SHP77 (cell line): ENCODE results near the gene ADAMTS17.

Experiments used
- DNase-seq, 2 experiments: peaks; one replicate each; lab custom pipeline; 2025; lab: John Stamatoyannopoulos, UW

ADAMTS17 gene

DNA sequence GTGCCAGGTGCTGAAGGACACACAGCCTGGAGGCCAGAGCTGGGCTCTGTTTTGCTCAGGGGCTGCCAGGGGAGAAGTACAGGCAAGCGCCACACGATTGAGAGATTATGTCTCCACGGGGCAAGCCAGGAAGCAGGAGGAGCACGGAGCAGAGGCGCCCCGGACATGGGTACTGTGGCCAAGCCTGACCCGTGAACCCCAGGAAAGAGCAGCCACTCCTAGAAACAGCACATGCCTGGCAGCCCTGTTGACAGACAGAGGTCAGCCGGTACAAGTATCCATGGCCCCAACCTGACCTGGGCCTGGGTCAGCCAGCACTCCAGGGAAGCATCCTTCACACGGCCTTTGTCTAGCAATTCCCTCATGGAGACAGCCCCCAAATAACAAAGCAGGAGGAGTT, 89.4 kb downstream of the ADAMTS17 start:
- DNase-seq: no peak

- DNase-seq: no peak
Observed at GRCh38 chr15:100250176-100250800, 91.5 kb downstream of the ADAMTS17 start.

DNA sequence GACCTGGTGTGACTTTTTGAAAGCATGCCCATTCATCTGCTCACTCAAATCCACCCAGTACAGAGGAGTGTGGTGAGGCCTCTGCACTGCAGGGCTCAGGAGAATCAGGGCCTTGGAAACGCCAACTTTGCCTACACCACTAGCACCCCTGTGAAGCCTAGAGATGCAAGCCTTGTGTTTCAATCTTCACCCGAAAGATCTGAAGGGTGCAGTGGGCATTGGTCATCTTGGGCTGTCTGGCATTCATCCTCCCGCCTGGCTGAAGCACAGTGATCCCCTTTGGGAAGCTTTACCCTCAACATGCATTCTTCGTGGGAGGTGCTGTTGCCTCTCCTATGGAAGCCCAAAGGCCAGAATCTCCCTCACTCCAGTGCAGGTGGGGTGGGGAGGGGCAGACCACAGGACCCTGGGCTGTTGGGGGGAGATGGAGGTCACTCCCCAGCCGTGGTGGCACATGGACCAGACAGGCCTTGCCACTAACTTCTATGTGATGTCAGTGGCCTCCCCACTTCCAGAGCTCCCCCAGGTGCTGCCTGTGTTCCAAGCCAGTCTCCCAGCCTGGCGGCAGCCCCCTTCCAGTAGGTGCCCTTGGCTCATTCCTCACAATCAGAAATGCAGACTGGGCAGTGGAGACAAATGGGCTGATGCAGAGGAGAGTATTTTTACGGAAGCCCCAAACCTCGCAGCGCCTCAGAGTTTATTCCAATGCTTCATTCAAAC, 92.5 kb downstream of the ADAMTS17 start:
- no peak for DNase-seq

- DNase-seq: no peak
Observed at GRCh38 chr15:100248236-100248635, 93.5 kb downstream of the ADAMTS17 start.

DNA sequence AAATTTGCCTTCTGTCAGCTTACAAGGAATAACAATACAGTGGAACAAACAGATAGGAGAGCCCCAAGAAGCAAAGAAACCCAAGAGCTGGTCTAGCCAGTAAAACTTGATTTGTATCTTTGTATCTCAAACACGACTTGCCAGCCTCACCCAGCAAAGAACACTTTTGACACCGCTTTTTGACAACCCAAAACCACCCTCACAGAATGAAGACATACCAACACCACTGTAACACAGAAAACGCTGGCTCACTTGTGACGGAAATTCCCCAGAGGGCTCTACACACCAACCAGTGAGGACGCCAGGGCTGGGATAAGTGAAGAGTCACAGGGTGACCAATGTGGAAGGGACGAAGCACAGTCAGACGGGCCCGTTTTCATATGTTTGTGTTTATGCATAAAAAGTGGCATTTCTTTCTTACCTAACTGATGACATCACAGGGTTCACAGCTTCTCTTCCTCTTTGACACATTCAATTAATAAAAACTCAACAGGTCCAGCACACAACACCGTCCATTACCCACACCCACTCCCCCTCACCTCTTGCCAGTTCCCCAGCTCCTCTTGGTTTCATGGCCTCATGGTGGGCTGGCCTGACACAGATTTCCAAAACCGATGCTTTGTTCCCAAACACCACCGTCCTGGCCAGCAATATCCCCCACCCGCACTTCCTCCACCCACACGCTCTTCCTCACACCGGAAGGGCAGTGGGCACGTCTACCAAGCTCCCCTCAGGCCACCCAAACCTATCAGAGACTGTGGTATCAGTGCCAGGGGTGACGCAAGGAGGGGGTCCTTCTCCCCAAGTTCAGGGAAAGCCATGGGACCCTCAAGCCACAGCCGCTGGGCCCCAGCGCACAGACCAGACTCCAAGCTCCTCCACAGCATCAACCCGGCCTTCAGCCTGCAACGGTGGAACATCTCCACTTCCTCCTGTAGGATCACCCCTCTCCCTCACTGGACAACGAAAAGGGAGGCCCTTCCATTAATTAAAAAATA, 94.2 kb downstream of the ADAMTS17 start:
- no peak for DNase-seq

GRCh38 chr15:100245855-100246254, 95.9 kb downstream of the ADAMTS17 start:
- no peak for DNase-seq

DNA sequence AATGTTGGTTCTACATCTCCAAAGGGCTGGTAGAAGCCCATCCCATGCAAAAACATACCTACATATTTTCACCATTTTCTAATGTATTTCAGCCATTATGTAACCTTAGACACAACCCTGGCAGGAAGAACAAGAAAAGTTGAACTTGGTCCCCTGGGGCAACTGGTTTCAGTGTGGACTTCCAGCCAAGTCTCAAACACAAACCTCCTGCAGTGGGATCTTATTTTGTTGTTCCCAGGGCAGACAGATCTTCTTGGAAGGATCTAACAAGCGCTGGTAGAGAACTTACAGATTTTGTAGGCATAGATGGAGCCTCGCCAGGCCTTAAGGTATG, 96.3 kb downstream of the ADAMTS17 start:
- DNase-seq: no peak

DNA sequence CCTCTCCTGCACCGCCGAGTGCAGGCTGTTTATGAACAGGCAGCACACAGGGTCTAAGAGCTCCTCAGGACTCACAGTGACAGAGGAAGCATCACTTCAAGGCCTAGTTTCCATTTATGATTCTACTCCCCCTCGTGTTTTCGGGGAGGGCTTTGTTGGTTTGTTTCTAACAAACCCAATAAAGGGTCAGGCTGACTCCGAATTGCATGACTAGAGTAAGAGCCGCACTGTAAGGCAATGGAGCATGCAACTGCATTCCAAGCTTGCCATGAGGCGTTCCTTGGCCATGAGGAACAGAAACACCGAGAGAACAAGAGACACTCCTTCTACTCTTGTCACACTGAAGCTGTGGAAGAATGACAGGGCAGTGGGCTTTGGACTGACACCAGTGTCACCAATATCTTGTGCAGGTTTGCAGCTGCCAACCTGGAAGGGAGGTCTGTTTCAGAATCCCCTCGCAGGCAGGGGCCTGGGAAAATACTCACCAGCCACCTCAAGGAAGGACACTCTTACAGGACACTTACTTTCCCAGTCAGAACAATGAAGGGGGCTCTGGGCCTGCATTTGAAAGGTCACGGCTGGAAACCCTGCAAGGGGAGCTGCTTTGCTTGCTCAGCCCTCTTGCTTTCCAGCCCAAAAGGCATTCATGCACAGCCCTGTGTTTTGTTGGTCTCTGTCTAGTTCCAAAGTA, 96.8 kb downstream of the ADAMTS17 start:
- DNase-seq: no peak

GRCh38 chr15:100242989-100243388, 98.8 kb downstream of the ADAMTS17 start:
- no peak for DNase-seq

- peak in 1 of 2 experiments; percentile 18 for DNase-seq
Observed at GRCh38 chr15:100241572-100242482, 99.9 kb downstream of the ADAMTS17 start.

DNA sequence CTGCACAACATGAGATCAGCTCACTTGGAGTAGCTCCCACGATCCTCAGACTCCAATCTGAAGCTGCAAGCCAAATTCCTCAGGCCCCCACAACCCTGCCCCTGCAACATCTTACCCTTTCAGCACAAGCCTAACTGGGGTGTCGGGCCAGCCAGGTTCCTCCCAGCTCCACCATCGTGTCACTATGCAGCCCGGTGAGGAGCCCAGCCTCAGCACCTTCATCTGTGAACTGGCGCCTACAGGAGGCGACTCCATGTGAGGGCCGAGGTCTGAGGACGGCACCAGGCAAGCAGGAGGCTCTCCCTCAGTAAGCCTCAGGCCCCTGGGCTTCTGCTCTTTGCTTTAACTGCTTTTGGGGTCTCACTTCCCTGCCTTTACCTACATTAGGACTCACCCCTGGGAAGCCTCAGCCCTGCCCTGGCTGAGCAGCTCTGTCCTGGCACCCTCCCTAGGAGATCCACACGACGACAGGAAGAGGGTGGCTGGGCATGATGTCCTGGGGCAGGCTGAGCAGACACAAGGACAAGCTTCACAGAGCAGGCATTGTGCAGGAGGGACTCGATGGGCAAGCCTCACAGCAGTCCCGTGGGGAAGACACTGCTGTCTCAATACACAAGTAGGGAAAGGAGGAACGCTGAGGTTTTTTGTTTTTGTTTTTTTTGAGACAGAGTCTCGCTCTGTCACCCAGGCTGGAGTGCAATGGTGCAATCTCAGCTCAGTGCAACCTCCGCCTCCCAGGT, 104.6 kb downstream of the ADAMTS17 start:
- DNase-seq: no peak

- DNase-seq: peak in 1 of 2 experiments; percentile 19
Observed at GRCh38 chr15:100235030-100235617, 106.7 kb downstream of the ADAMTS17 start.

GRCh38 chr15:100234158-100235029, 107.4 kb downstream of the ADAMTS17 start:
- no peak for DNase-seq

GRCh38 chr15:100230784-100231183, 111.0 kb downstream of the ADAMTS17 start:
- no peak for DNase-seq

DNA sequence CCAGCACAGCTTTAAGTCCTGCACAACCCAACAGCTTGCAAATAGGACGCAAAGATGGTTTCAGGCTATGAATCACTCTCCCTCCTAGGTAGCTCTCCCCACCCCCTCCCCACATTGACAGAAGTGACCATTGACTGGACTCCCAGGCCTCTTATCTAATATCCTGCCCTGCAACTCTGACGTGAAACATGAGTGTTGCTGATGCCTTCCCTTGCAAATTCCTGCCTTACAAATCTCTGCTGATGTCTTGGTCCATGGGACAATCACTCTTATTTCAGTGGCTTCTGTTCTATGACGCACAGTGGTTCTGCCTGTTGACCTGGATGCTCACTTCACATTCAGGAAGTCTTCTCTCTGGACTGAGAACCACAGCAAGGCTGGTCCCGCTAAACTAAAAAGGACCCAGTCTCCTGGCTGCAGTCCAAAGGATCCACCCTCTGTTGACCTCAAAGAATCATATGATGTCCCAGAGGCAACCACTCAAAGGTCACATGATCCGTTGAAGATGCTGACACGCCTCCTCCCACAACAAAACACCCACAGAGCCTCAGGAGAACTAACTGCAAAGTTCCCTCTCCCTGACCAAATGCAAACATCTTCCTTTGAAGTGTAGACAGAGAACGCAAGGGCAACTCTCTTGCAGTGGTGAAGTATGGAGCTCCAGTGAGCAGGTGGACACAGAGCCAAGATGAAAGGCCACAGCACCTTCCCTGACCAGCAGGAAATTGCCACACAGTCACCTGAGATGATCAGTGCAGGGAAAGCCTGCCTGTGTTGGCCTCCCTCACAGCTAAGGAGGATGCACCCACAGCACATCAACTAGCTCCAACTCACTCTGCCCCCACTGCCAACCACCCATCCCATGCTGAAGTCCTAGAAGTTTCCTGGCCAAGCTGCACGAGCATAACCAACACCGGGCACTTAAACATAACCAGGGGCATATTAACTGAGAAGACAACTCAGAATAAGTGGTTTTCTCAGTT, 112.3 kb downstream of the ADAMTS17 start:
- no peak for DNase-seq

- DNase-seq: no peak
Observed at GRCh38 chr15:100227781-100228180, 114.0 kb downstream of the ADAMTS17 start.

- no peak for DNase-seq
Observed at GRCh38 chr15:100226107-100226506, 115.7 kb downstream of the ADAMTS17 start.
